Kidney epithelial cell (primary cell): ENCODE measurements around the gene TMEFF2. TPM values are rescaled to one million over a fixed set of nuclear protein-coding genes. Genes with fewer than 3 reads are reported as not detected.

Experiments used
- DNase-seq: peaks from one replicate; pipeline ENCODE4 v3.0.0-alpha.2; 2010; ENCODE audit warnings: low read depth
- H3K27me3 ChIP-seq: 2 replicates; pipeline ENCODE4 v1.6.0; 2011; ENCODE audit warnings: low read length; ENCODE audit not compliant: control insufficient read depth, insufficient read depth
- H3K36me3 ChIP-seq: 2 replicates; pipeline ENCODE4 v1.5.1; 2011; ENCODE audit warnings: low read length; ENCODE audit not compliant: control insufficient read depth, insufficient read depth
- H3K4me3 ChIP-seq: 2 replicates; pipeline ENCODE4 v1.5.1; 2011; ENCODE audit warnings: low read depth, mild to moderate bottlenecking, control low read depth, low read length
- CTCF ChIP-seq: IDR thresholded peaks from 2 replicates; pipeline ENCODE4 v1.5.1; 2011; ENCODE audit warnings: mild to moderate bottlenecking, moderate library complexity, low read length, control low read depth, inconsistent platforms; ENCODE audit not compliant: insufficient read depth, poor library complexity, severe bottlenecking
- total RNA-seq: library from RNA; depleted of rRNA; stranded (reverse); fragments of >200 nt; gene quantifications from 2 replicates; pipeline ENCODE4 v1.2.3, GENCODE V29; 2015

TMEFF2 gene
- total RNA-seq, 1 donor from 2014 or later: not detected

DNA sequence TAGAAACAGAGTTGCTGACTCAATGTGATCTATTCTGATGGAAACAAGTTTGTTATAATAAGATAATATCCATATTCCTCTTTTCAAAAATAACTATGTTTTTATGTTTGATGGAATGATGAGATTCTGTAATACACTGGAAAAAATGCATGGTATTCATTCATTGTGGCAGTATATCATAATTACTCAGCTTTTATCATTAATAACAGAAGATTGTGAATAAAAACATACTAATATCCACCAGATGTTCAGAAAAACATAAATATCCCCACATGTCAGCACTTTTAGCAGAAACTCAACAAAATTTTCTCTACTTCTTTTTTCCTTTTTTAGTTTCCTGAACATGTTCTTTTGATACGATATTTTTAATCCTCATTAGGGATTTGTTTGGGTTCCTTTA lies 217.0 kb downstream of the TMEFF2 start:
- no peak for TF ChIP-seq CTCF
- no peaks in the 10 kb centered on the region for H3K27me3 ChIP-seq
- DNase-seq: no peak
- H3K36me3 ChIP-seq: no peaks in the 10 kb centered on the region
- no peak overlapping the region for H3K4me3 ChIP-seq

DNA sequence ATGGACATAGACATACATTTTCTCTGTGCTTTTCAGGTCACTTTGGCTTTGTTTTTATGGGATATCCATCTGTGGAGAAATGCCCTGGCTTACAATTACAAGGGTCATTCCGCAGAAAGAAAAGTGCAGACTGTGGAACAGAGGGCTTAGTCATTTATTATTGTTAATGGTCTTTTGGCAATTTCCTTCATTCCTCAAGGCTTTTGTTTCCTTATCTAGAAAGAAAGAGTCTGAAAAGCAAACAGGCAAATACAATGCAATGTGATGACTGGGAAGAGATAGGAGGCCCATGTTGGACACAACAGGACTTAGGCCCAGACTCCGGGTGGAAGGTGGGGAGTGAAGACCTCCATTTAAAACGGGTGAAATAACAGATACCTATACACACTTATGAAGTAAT lies 218.3 kb downstream of the TMEFF2 start:
- Histone ChIP-seq H3K4me3 (no peak overlapping the region), H3K36me3 (no peaks in the 10 kb centered on the region), H3K27me3 (no peaks in the 10 kb centered on the region)
- no peak for TF ChIP-seq CTCF
- DNase-seq: peak; percentile 57

DNA sequence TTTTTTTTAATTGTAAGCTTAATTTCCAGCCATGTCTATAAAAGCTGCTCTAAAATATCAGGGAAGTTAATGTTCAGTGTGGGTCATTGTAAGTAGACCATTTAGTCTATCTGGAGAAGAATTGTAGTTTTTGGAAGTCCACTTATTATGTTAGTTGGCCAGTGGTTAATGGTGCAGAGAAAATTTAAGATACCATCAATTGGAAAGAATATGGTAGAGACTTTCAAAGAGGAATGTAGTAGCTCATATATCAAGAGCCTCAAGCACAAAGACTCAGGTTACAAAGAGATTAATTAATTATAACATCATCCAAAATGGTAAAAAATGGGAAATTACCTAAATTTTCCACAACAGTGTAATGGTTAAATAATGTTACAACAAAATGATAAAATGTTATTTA lies 220.1 kb downstream of the TMEFF2 start:
- TF ChIP-seq CTCF: no peak
- H3K4me3 ChIP-seq: no peak overlapping the region
- H3K27me3 ChIP-seq: no peaks in the 10 kb centered on the region
- H3K36me3 ChIP-seq: no peaks in the 10 kb centered on the region
- no peak for DNase-seq

GRCh38 chr2:191970867-191971266 lies 223.9 kb downstream of the TMEFF2 start:
- no peaks in the 10 kb centered on the region for H3K36me3 ChIP-seq
- no peak for DNase-seq
- H3K27me3 ChIP-seq: no peaks in the 10 kb centered on the region
- H3K4me3 ChIP-seq: no peak overlapping the region
- TF ChIP-seq CTCF: no peak

DNA sequence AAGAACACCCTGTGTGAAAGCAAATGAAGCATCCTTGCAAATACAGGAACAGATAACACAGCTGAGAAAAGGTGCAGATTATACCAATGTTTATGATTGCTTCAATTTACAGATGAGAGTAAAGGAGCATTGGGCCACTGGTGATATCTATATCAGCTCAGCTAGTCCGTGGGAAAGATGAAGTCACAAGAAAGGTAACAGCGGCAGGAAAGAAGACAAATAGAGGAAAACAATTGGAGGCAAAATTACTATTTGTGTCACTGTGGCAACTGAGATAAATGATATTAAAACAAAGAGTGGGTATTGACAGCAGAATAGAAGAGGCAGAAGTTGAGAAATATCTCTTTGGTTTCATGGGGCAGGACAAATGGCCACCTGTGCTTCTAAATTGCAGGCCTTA lies 226.6 kb downstream of the TMEFF2 start:
- Histone ChIP-seq H3K27me3 (no peaks in the 10 kb centered on the region), H3K4me3 (no peak overlapping the region), H3K36me3 (no peaks in the 10 kb centered on the region)
- no peak for TF ChIP-seq CTCF
- DNase-seq: no peak

GRCh38 chr2:191965733-191966132 lies 229.0 kb downstream of the TMEFF2 start:
- Histone ChIP-seq H3K27me3 (no peaks in the 10 kb centered on the region), H3K36me3 (no peaks in the 10 kb centered on the region), H3K4me3 (no peak overlapping the region)
- DNase-seq: no peak
- no peak for TF ChIP-seq CTCF
